Left ventricle myocardium inferior (tissue), 1 donor: ENCODE measurements around the gene SLC2A5. TPM values are rescaled to one million over a fixed set of nuclear protein-coding genes. Genes with fewer than 3 reads are reported as not detected.
A peak's percentile ranks its signal among the peaks of the same experiment; 100 is the strongest.

Experiments
- DNase-seq: peaks from one replicate; pipeline ENCODE4 v3.0.0-alpha.2; 2020
- H3K27ac ChIP-seq: fragments of 200-600 bp; replicated peaks from 2 replicates; pipeline ENCODE4 v1.8.0; 2021
- H3K27me3 ChIP-seq: fragments of 200-600 bp; 2 replicates; pipeline ENCODE4 v1.8.0; 2021; ENCODE audit warnings: low read depth
- H3K36me3 ChIP-seq: fragments of 200-600 bp; 2 replicates; pipeline ENCODE4 v1.8.0; 2021
- H3K4me1 ChIP-seq: fragments of 200-600 bp; 2 replicates; pipeline ENCODE4 v1.8.0; 2021
- H3K4me3 ChIP-seq: fragments of 200-600 bp; 2 replicates; pipeline ENCODE4 v1.8.0; 2021; ENCODE audit warnings: mild to moderate bottlenecking, moderate library complexity
- H3K9me3 ChIP-seq: fragments of 200-600 bp; replicated peaks from 2 replicates; pipeline ENCODE4 v1.8.0; 2021
- intact Hi-C: fragments of 100-400 bp; cut with micrococcal nuclease; formaldehyde crosslinking; loops from one replicate; pipeline ENCODE4 v1.11.0; 2022
- total RNA-seq: library from RNA; stranded (reverse); fragmentation: NEBNext Ultra II Directional; extraction: Animal tissue kit (Norgen Biotek cat#: 25700); gene quantifications from one replicate; pipeline ENCODE4 v1.2.1, GENCODE V29; 2021
- TF ChIP-seq, protein P1 (sequence below): fragments of 200-600 bp; IDR thresholded peaks from 2 replicates; pipeline ENCODE4 v1.8.0; 2021; ENCODE audit warnings: antibody characterized with exemption, mild to moderate bottlenecking, borderline replicate concordance
- donor health status: DM: no; HTN: yes; CAD: no; lungs with severe emphysema.

The SLC2A5 gene
- total RNA-seq, 1 donor from 2014 or later, result 4.2 TPM

DNA sequence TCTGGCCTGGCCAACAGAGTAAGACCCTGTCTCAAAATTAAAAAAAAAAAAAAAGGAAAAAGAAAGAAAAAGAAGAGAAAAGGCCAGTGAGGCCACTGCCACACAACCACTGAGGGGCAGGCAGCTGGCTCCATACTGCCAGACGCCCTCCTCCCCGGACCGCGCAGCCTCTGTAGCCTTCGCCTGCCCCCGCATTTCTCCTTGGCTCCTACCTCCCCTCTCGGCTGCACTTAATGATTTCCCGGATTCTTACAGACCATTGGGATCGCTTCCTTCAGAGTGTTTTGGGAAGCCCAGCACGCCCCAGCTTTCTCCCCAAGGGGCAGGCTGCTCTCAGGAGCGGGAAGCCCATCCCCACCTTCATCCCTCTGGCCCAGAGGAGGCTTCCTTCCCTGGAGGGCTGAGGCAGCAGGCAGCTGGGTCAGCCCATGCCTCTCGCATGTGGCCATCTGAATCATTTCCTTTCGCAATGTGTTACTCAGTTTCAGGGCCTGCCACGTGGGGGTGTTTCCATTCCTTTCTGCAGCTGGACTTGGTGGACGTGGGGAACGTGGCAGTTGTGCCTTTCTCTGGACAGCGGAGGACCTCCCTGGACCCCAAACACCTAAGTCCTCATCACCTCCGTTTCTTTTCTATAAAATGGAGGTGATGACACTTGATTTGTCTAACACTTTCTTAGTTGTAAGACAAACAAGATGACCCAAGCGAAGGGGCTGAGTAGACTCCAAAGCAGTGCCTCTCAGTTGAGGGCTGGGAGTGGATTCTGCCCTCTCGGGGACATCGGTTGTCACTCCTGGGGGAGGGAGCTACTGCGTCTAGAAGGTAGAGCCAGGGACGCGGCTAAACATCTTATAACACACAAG lies 2.3 kb downstream of the SLC2A5 start:
- no peaks in the 10 kb centered on the region for H3K36me3 ChIP-seq
- no peak overlapping the region for H3K4me3 ChIP-seq
- DNase-seq, result peak; percentile 68
- TF ChIP-seq, protein P1, sequence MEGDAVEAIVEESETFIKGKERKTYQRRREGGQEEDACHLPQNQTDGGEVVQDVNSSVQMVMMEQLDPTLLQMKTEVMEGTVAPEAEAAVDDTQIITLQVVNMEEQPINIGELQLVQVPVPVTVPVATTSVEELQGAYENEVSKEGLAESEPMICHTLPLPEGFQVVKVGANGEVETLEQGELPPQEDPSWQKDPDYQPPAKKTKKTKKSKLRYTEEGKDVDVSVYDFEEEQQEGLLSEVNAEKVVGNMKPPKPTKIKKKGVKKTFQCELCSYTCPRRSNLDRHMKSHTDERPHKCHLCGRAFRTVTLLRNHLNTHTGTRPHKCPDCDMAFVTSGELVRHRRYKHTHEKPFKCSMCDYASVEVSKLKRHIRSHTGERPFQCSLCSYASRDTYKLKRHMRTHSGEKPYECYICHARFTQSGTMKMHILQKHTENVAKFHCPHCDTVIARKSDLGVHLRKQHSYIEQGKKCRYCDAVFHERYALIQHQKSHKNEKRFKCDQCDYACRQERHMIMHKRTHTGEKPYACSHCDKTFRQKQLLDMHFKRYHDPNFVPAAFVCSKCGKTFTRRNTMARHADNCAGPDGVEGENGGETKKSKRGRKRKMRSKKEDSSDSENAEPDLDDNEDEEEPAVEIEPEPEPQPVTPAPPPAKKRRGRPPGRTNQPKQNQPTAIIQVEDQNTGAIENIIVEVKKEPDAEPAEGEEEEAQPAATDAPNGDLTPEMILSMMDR, result no peak
- no peaks in the 10 kb centered on the region for H3K9me3 ChIP-seq
- no peaks in the 10 kb centered on the region for H3K27me3 ChIP-seq
- H3K4me1 ChIP-seq, result peaks cover 56% of the 10 kb centered on the region
- intact Hi-C loops, result no loop called here
- H3K27ac ChIP-seq, result peak overlapping the region; percentile 73

- no peaks in the 10 kb centered on the region for H3K27me3 ChIP-seq
Observed at GRCh38 chr1:9065213-9065751, 4.2 kb downstream of the SLC2A5 start.

DNA sequence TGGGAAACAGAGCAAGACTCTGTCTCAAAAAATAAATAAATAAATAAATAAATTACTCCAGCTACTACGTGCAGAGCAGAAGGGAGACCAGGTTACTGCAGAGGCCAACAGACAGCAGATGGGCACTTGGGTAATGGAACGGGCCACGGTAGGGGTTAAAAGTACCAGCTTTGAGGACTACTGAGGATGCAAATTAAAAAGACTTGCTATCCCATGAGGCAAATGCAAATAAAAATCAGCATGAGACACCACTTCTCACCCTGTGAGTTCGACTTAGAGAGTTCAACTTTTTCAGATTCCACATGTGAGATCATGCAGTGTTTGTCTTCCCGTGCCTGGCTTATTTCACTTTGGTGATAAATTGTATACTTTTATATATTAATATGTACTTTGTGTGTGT lies 6.6 kb downstream of the SLC2A5 start:
- H3K27ac ChIP-seq, result no peak overlapping the region
- no peak overlapping the region for H3K4me3 ChIP-seq
- H3K27me3 ChIP-seq, result no peaks in the 10 kb centered on the region
- H3K9me3 ChIP-seq, result no peaks in the 10 kb centered on the region
- TF ChIP-seq, protein P1, result no peak
- no peak for DNase-seq
- H3K4me1 ChIP-seq, result peaks cover 42% of the 10 kb centered on the region
- intact Hi-C loops, result no loop called here
- H3K36me3 ChIP-seq, result no peaks in the 10 kb centered on the region

More at GRCh38 chr1:9065213-9065751, 4.2 kb downstream of the SLC2A5 start:
- H3K9me3 ChIP-seq, result no peaks in the 10 kb centered on the region
- peak overlapping the region; percentile 73 for H3K27ac ChIP-seq
- TF ChIP-seq, protein P1, result no peak
- H3K4me1 ChIP-seq, result peaks cover 60% of the 10 kb centered on the region
- no peak overlapping the region for H3K4me3 ChIP-seq
- intact Hi-C loops, result no loop called here
- H3K36me3 ChIP-seq, result no peaks in the 10 kb centered on the region
- DNase-seq, result no peak

DNA sequence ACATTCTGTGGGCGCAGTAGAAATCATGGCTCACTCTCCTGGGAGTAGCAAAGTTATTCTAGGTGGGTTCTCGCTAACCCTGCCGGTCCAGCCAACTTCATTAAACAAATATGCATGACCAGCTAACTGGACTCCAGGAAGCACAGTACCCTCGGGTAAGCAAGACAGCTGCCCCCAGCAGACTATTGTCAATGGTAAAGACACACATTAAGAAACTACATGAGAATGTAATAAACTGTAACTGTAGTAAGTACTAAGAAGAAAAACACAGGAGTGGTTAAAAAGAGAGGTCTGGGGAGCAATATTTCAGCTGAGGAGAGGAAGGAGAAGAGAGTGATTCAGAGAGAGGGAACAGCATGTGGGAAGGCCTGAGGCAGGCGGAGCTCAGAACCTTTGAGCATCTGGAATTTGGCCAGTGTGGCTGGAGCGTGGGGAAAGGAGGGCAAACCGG lies 7.4 kb downstream of the SLC2A5 start:
- no peaks in the 10 kb centered on the region for H3K9me3 ChIP-seq
- no peaks in the 10 kb centered on the region for H3K27me3 ChIP-seq
- H3K4me3 ChIP-seq, result no peak overlapping the region
- H3K4me1 ChIP-seq, result peaks cover 35% of the 10 kb centered on the region
- TF ChIP-seq, protein P1, result no peak
- intact Hi-C loops, result no loop called here
- no peaks in the 10 kb centered on the region for H3K36me3 ChIP-seq
- no peak for DNase-seq
- H3K27ac ChIP-seq, result no peak overlapping the region

GRCh38 chr1:9061252-9061960 lies 8.0 kb downstream of the SLC2A5 start:
- intact Hi-C loops, result no loop called here
- no peak overlapping the region for H3K27ac ChIP-seq

More at GRCh38 chr1:9061252-9061960, 8.0 kb downstream of the SLC2A5 start:
- Histone ChIP-seq H3K4me3 (no peak overlapping the region), H3K9me3 (no peaks in the 10 kb centered on the region), H3K4me1 (peaks cover 29% of the 10 kb centered on the region), H3K27me3 (no peaks in the 10 kb centered on the region), H3K36me3 (no peaks in the 10 kb centered on the region)
- TF ChIP-seq, protein P1, result no peak
- no peak for DNase-seq
